Measurements from ENCODE around the gene FFAR2. TPM values are rescaled to one million over a fixed set of nuclear protein-coding genes. Genes with fewer than 3 reads are reported as not detected.
"Not testable (repeated sequence)": the region's sequence is repeated elsewhere in the genome, so short reads cannot be mapped to it uniquely, and the experiment has no call there.

The FFAR2 gene
- polyA plus RNA-seq, result 1 to 10 TPM in 1 of 3 donors, under 1 TPM in 2; 0.12 to 1.6 (median 0.15) TPM

GRCh38 chr19:35447606-35448469 is at the start of gene FFAR2:
FFAR2 (plus strand) TSS chr19:35448257; CDS start chr19:35449715, 1,458 bp downstream.
- H3K9me3 Mint-ChIP-seq, result no peaks in the 10 kb centered on the region
- H3K36me3 Mint-ChIP-seq, result peaks cover 0 to 3% (median 0%) of the 10 kb centered on the region in 3 donors
- DNase-seq, result no peak
- H3K4me3 Mint-ChIP-seq, result peak within 1 kb of the TSS in 1 of 5 donors; percentile 42
- H3K27ac Mint-ChIP-seq, result peak within 1 kb of the TSS in 5 of 6 donors; percentile 96 to 99 (median 96)
- peaks cover 3 to 10% (median 6%) of the 10 kb centered on the region in 3 donors for H3K27me3 Mint-ChIP-seq (ENCODE audit: low read depth in 3 of 3)
- H3K4me1 Mint-ChIP-seq, result peaks cover 42 to 59% of the 10 kb centered on the region in 2 donors

GRCh38 chr19:35398570-35398969 is 49.5 kb upstream of the FFAR2 start:
- no peak for DNase-seq
- Mint-ChIP-seq H3K4me1 (no peaks in the 10 kb centered on the region), H3K9me3 (no peaks in the 10 kb centered on the region), H3K36me3 (no peaks in the 10 kb centered on the region), H3K27me3 (ENCODE audit: low read depth in 3 of 3) (peaks cover 0 to 3% (median 2%) of the 10 kb centered on the region in 3 donors), H3K4me3 (no peak overlapping the region), H3K27ac (no peak overlapping the region)

GRCh38 chr19:35399231-35399630 is 48.8 kb upstream of the FFAR2 start:
- H3K27me3 Mint-ChIP-seq (ENCODE audit: low read depth in 3 of 3), result peaks cover 0 to 3% (median 2%) of the 10 kb centered on the region in 3 donors
- no peak for DNase-seq
- H3K9me3 Mint-ChIP-seq, result no peaks in the 10 kb centered on the region
- no peak overlapping the region for H3K4me3 Mint-ChIP-seq
- H3K36me3 Mint-ChIP-seq, result no peaks in the 10 kb centered on the region
- H3K4me1 Mint-ChIP-seq, result no peaks in the 10 kb centered on the region
- H3K27ac Mint-ChIP-seq, result peak overlapping the region in 1 of 6 donors; percentile 49

- H3K36me3 Mint-ChIP-seq, result no peaks in the 10 kb centered on the region
- H3K4me1 Mint-ChIP-seq, result no peaks in the 10 kb centered on the region
- H3K9me3 Mint-ChIP-seq, result no peaks in the 10 kb centered on the region
- no peak for DNase-seq
- peaks cover 0 to 4% (median 3%) of the 10 kb centered on the region in 3 donors for H3K27me3 Mint-ChIP-seq (ENCODE audit: low read depth in 3 of 3)
- peak overlapping the region in 2 of 6 donors; percentile 18 to 65 for H3K27ac Mint-ChIP-seq
- H3K4me3 Mint-ChIP-seq, result no peak overlapping the region
Measured at GRCh38 chr19:35399948-35400772, 47.9 kb upstream of the FFAR2 start.

GRCh38 chr19:35400773-35401100 is 47.3 kb upstream of the FFAR2 start:
- no peaks in the 10 kb centered on the region for H3K9me3 Mint-ChIP-seq
- DNase-seq, result no peak
- no peaks in the 10 kb centered on the region for H3K4me1 Mint-ChIP-seq
- H3K4me3 Mint-ChIP-seq, result no peak overlapping the region
- H3K36me3 Mint-ChIP-seq, result no peaks in the 10 kb centered on the region
- no peak overlapping the region for H3K27ac Mint-ChIP-seq
- peaks cover 0 to 4% (median 3%) of the 10 kb centered on the region in 3 donors for H3K27me3 Mint-ChIP-seq (ENCODE audit: low read depth in 3 of 3)

GRCh38 chr19:35401416-35401815 is 46.6 kb upstream of the FFAR2 start:
- H3K4me3 Mint-ChIP-seq; H3K4me1 Mint-ChIP-seq; H3K36me3 Mint-ChIP-seq; H3K9me3 Mint-ChIP-seq; DNase-seq; H3K27ac Mint-ChIP-seq; H3K27me3 Mint-ChIP-seq (ENCODE audit: low read depth in 3 of 3): not testable (repeated sequence)

GRCh38 chr19:35403116-35403760 is 44.8 kb upstream of the FFAR2 start:
- H3K4me3 Mint-ChIP-seq, result no peak overlapping the region
- no peaks in the 10 kb centered on the region for H3K9me3 Mint-ChIP-seq
- H3K4me1 Mint-ChIP-seq, result no peaks in the 10 kb centered on the region
- H3K27ac Mint-ChIP-seq, result no peak overlapping the region
- no peak for DNase-seq
- H3K27me3 Mint-ChIP-seq (ENCODE audit: low read depth in 3 of 3), result peaks cover 1 to 5% (median 3%) of the 10 kb centered on the region in 3 donors
- no peaks in the 10 kb centered on the region for H3K36me3 Mint-ChIP-seq

GRCh38 chr19:35404879-35405622 is 43.0 kb upstream of the FFAR2 start:
- no peaks in the 10 kb centered on the region for H3K9me3 Mint-ChIP-seq
- H3K27ac Mint-ChIP-seq, result peak overlapping the region in 2 of 6 donors; percentile 19 to 78
- peaks cover 3 to 5% (median 4%) of the 10 kb centered on the region in 3 donors for H3K27me3 Mint-ChIP-seq (ENCODE audit: low read depth in 3 of 3)
- DNase-seq, result no peak
- no peaks in the 10 kb centered on the region for H3K36me3 Mint-ChIP-seq
- H3K4me1 Mint-ChIP-seq, result no peaks in the 10 kb centered on the region
- H3K4me3 Mint-ChIP-seq, result no peak overlapping the region

GRCh38 chr19:35407619-35408018 is 40.4 kb upstream of the FFAR2 start:
- Mint-ChIP-seq H3K4me3 (no peak overlapping the region), H3K4me1 (no peaks in the 10 kb centered on the region), H3K36me3 (peaks cover 0 to 3% (median 0%) of the 10 kb centered on the region in 3 donors), H3K27ac (no peak overlapping the region), H3K9me3 (no peaks in the 10 kb centered on the region), H3K27me3 (ENCODE audit: low read depth in 3 of 3) (peaks cover 5 to 9% (median 6%) of the 10 kb centered on the region in 3 donors)
- no peak for DNase-seq

- no peak overlapping the region for H3K4me3 Mint-ChIP-seq
- peaks cover 5 to 9% (median 6%) of the 10 kb centered on the region in 3 donors for H3K27me3 Mint-ChIP-seq (ENCODE audit: low read depth in 3 of 3)
- no peaks in the 10 kb centered on the region for H3K4me1 Mint-ChIP-seq
- DNase-seq, result no peak
- H3K27ac Mint-ChIP-seq, result peak overlapping the region in 1 of 6 donors; percentile 73
- no peaks in the 10 kb centered on the region for H3K9me3 Mint-ChIP-seq
- H3K36me3 Mint-ChIP-seq, result peaks cover 0 to 3% (median 0%) of the 10 kb centered on the region in 3 donors
Measured at GRCh38 chr19:35408284-35409171, 39.5 kb upstream of the FFAR2 start.

- Mint-ChIP-seq H3K4me1 (peaks cover 1 to 3% of the 10 kb centered on the region in 2 donors), H3K4me3 (no peak overlapping the region), H3K27ac (peak overlapping the region in 1 of 6 donors; percentile 8), H3K27me3 (ENCODE audit: low read depth in 3 of 3) (peaks cover 5 to 9% (median 6%) of the 10 kb centered on the region in 3 donors), H3K36me3 (peaks cover 0 to 3% (median 0%) of the 10 kb centered on the region in 3 donors), H3K9me3 (no peaks in the 10 kb centered on the region)
- DNase-seq, result no peak
Measured at GRCh38 chr19:35409191-35409590, 38.9 kb upstream of the FFAR2 start.

GRCh38 chr19:35410487-35410886 is 37.6 kb upstream of the FFAR2 start:
- Mint-ChIP-seq H3K4me1 (peaks cover 2 to 8% of the 10 kb centered on the region in 2 donors), H3K4me3 (no peak overlapping the region), H3K9me3 (no peaks in the 10 kb centered on the region), H3K27ac (no peak overlapping the region), H3K36me3 (peaks cover 0 to 3% (median 0%) of the 10 kb centered on the region in 3 donors), H3K27me3 (ENCODE audit: low read depth in 3 of 3) (peaks cover 5 to 8% (median 6%) of the 10 kb centered on the region in 3 donors)
- no peak for DNase-seq
